ENCODE measurements around the gene PRKCZ.
A peak's percentile ranks its signal among the peaks of the same experiment; 100 is the strongest.

Gene PRKCZ

DNA sequence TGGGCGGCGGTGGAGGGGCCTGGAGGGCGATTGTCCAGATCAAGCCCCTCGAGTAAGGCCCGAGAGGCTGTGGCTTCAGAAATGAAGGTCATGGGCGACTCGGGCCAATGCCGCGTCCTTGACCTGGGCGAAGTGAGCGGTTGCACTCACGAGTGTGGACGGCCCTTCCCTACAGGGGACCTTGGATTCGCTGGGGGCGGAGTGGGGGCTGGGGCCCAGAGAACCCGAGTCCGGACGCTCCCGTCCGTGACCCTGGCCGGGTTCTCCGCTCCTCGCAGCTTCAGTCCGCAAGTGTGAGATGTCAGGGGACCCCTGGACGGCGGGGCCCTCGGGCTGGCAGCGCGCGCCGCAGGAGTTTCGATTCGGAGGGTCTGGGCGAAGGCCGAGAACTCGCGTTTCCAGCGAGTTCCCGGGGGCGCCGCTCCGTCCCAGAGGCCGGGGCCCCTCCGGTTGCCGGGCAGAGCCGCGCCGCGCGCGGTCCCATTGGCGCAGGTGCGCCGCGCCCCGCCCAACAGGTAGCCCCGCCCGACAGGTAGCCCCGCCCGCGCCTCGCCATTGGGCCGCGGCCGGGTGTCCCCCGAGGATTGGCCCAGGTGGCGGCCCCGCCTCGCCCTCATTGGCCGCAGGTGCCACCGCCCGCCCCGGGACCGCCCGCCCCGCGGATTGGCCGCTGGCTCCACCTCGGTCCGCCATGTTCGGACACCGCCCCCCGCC is at the start of gene PRKCZ:
Gene PRKCZ (plus strand): TSS at position 694 of the 714 bp plus-strand sequence. CDS start 220 bp downstream, outside the sequence.
- peak; percentile 95 for DNase-seq

DNA sequence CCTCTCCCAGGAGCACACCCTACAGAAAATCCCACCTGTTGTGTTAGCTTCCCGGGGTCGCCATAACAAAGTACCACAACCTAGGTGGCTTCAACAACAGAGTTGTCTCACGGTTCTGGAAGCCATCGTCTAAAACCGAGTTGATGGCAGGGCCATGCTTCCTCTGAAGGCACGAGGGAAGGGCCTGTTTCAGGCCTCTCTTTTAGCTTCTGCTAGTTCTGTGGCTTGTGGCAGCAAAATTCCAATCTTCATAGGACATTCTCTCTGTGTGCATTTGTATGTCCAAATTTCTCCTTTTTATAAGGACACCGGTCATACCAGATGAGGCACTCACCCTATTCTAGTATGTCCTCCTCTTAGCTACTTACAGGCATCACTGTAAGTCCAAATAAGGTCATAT is 49.8 kb upstream of the PRKCZ start:
- DNase-seq, result no peak

DNA sequence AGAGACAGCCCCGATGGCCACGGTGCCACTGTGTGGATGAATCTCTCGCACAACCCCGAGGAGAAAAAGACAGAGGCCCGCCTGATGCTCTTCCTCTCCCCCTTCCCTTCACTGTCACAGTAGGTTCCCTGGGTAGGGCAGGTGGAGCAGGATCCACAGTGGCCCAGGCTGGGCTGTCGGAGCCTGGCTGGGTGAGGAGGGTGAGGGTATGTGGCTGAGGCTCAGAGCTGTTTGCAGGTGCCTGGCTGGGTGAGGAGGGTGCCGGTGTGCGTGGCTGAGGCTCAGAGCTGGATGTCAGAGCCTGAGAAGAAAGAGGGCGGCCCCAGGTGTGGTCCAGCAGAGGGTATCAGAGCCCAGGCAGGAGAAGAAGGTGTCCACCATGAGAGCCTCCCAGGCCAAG is 49.4 kb upstream of the PRKCZ start:
- DNase-seq, result no peak

DNA sequence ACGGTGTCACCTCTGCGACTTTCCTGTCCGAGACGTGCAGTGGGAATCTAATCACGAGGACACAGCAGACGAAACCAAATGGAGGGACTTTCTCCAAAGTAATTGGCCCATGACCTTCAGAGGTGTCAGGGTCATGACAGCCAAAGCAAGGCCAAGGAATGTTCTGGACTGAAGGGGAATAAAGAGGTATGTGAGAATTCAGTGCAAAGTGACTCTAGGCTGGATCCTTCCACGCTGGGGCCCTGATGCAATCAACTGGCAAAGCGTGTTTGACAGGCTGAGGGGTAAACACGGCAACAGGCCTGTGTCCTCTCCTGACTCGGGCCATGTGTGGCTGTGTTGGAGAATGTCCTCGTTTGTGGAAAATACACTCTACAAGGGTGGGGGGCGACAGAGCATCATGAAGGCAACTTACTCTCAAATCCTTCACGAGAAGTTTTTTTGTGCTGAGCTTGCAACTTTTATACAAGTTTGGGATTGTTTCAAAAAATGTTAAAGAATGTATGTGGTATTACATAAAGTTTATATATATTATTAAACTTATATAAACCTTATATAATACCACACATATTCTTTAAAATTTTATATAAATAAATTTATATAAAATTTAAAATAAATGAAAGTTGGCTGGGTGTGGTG is 48.3 kb upstream of the PRKCZ start:
- DNase-seq, result no peak

DNA sequence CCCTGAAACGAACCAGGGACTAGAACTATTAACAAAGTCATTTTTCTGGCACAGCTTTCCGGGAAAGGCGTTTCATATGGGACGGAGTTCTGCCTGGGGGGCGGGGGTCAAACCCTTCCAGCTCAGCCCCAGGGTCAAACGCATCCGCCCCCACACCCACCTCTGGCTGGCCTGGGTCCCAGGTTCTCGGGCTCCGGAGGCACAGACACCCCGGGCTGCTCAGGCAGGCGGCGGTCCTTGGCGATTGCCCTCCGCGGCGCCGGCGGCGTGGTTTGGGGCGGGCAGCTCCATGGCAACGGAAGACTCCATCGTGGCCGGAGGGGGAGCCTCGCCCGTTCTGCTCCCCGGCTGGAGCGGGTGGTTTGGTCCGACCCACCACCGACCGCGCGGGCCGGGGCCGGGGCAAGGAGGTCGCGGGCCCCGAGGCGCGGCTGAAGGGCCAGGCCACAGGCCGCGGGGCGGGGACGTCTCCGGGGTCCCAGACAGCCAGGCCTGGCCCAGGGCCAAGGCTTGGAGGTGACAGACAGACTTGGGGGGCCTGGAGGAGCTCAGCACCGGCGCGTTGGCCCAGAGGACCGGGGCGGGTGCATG is 46.6 kb upstream of the PRKCZ start, which contains the start of gene CFAP74:
Gene CFAP74 (minus strand): TSS at position 246 of the 591 bp plus-strand sequence. CDS start 12,830 bp downstream, outside the sequence.
- no peak for DNase-seq

DNA sequence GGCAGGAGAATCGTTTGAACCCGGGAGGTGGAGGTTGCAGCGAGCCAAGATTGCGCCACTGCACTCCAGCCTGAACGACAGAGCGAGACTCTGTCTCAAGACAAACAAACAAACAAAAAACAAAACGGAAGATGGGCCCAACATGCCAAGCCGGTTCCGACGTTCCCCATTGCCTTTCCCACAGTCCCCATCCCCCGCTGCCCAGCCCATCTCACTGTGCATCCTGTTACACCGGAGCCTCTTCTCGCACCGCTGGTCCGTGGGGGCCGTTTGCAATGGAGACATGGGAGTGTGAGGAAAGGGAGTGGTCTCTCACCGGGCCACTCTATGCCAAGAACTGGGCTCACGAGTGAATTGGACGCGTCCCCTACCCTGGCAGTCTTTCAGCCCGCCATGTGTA is 45.4 kb upstream of the PRKCZ start:
- DNase-seq, result no peak

DNA sequence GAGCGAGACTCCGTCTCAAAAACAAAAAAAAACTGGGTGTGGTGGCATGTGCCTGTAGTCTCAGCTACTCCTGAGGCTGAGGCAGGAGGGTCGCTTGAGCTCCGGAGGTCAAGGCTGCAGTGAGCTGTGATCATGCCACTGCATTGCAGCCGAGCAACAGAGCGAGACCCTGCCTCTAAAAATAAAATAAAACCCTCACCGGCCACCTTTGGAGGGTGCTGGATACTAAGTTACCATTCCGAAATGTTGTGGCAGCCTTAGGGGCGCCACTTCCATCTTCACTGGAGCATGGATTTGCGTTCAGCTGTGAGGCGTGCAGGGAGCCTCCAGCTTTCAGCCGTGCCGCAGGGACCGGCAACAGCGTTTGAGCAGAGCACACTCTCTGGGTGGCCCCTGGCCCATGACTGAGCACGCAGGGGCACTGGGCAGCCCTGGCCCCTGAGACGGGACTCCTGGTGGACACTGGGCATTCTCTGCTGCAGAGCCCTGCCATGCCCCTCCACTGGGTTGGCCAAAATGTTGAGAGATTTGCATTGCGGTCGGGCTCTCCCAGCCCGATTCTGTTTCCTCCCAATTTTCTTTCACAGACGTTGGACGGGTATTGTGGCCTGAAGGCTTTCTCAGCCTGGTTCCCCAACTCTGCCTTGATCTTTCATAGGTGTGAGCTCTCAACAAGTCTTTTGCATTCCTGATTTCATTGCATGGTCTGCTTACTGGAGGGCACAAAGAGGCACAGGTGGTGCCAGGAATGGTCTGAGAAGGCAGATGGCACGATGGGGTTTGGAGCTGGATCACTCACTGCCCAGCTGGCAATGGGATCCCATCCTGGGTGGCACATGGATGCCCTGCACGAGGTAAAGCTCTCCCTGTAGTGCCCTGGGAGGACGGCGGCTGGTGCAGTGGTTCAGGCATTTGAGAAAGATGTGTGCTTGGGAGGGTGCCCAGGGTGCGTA is 40.8 kb upstream of the PRKCZ start:
- no peak for DNase-seq

DNA sequence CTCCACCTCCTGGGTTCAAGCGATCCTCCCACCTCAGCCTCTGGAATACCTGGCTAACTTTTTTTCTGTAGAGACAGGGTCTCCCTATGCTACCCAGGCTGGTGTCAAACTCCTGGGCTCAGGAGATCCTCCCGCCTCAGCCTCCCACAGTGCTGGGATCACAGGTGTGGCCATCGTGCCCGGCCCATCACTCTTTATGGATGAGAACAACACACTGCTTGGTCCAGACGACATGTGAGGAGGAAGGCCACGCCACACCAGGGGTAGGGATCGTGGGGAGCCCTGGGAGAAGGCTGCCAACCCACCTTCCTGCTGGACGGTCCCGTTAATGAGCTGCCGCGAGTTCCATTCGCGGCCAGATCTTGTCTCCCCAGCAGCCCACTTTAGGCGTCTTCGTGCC is 36.0 kb upstream of the PRKCZ start:
- no peak for DNase-seq

DNA sequence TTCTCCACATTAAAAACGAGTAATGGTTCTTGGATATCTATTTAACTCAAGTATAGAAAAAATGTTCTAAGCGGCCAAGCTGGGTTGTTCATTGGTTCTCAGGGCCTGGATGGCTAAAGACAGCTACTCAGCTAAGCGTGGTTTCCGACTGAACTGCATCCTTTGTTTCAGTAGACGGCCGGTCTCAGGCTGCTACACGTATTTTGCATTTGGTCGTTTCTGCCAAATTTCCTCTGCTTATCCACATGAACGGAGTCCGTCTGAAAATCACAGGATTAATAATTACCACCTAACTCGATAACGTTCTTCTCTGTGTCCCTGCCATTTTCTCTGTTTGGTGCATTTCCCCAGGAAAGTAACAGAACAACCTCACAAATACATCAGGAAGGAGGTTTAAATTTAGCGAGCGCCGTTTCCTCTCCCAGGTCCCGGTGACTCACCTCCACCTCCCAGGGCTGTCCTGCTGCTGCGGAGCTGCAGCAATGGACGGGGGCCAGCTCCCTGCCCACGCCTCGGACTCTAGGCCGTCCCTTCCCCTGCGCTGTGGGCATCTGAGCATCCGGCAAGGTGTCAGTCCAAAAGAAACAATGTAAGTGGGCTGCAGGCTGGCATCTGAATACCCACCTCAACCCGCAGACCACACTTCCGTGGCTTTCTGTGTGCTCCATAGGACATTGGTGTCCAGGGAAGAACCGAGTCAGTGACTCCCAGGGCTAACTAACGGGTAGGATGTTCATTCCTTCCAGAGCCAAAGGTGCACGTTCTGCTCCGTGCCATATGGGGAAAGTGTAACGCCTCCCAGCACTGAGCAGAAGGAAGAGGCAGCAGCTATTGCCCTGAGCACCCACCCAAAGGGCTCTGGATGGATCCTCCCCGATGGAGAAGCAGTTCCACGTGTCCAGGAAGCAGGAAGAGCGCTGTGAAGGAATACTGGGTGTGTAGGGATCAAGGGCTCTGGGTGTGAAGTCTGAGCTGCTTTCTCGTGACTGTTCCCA is 35.2 kb upstream of the PRKCZ start:
- DNase-seq, result no peak

DNA sequence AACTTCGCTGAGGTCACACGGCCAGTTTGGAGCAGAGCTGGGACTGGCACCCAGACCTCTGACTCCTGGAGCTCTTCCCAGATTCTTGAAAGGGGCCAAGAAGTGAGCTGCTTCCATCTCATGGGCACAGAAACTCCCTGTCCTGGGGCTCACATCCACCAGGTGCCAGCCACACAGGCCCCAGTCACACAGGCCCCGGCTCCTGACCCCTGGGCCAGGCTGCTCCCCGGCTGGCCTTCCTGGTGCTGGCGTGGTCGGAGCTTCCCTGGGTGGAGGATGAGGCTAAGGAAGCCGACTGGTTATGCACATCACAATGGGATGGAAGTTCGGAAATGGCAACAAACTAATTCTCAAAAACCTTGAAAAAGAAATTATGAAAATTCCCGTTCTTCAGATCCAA is 34.1 kb upstream of the PRKCZ start:
- no peak for DNase-seq

DNA sequence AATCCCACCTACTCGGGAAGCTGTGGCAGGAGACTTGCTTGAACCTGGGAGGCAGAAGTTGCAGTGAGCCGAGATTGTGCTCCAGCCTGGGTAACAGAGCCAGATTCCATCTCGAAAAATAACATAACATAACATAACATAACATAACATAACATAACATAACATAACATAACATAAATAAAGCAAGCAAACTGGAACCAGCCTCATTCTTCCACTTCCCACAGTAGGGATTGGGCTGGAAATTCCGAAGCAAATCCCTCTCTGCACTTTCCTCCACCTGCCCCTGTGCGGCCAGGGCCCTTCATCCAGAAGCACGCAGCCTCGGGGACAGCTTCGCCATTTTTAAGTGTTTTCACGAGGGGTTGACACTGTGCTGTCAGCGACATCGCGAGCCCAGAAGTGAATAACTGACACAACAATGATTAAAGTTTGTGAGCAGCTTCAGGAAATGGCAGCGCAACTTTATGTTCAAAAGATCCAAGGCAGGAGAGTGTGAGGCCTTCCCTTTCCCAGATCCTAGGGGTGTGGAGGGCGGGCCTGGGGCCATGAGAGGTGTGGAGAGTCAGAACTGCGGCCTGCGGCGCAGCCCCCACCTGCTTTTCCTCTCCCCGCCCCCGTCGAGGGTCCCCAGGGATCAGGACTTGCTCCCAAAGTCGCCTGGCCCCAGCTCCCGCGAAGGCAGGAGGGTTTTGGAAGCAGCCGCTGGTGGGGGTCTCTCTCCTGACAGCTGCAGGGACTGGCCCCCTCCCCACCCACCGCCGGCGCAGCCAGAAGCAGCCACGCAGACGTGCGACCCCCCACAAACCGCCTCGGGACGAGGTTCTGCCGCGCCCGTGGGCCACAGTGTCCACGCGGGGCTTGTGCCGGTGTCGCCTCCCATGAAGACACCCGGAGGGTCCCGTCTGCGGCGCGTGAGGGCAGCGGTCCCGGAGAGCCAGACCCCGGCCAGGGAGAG is 31.7 kb upstream of the PRKCZ start:
- no peak for DNase-seq

DNA sequence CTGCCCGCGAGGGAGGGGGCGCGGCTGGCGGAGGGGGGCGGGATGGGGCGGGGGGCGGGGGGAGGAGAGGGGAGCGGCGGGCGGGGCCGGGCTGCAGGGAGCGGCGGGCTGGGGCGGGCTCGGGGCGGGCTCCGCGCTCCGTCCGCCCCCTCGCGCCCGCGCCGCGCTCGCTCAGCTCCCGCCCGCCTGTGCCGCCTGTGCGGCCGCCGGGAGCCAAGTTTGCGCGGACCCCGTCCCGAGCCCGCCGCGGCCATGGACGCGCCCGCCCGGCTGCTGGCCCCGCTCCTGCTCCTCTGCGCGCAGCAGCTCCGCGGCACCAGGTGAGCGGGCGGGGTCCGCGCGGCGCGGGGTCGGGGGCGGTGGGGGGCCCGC is 31.1 kb upstream of the PRKCZ start, which contains the start of gene GABRD:
Gene GABRD (plus strand): TSS at position 174 of the 372 bp plus-strand sequence. CDS start 79 bp downstream, at position 253.
- no peak for DNase-seq

DNA sequence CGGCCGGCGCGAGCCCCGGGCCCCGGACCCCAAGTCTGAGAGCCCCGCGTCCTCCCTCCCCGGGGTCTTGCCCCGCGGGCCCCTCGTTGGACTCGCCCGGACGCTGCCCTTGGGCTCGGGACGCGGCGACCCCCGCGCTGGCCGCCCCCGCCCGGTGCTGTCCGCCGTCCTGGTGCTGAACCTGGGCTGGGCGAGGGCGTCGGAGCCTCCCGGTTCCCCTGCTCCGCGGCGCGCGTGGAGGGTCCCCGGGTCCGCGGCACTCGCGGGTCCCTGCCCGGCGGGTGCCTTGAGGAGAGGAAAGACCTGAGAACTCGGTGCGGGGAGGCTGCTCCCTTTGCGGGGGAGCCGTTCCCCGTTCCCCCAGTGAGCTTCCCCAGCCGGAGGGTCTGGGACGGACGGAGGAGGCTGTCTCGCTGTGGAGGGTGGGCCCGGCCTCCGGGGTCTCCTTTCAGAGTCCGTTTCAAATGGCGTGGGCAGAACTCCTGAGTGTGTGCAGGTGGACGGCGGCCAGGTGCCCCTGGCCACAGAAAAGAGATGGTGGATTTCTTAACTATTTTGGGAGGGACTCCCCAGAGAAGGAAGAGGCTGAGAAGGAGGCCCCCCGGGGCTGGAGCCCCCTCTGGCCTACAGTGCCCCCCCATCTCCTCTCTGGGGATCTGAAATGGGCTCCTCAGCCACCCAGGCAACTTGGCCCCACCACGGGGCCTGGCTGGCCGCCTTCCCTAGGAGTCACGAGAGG is 30.5 kb upstream of the PRKCZ start:
- DNase-seq, result peak; percentile 8

DNA sequence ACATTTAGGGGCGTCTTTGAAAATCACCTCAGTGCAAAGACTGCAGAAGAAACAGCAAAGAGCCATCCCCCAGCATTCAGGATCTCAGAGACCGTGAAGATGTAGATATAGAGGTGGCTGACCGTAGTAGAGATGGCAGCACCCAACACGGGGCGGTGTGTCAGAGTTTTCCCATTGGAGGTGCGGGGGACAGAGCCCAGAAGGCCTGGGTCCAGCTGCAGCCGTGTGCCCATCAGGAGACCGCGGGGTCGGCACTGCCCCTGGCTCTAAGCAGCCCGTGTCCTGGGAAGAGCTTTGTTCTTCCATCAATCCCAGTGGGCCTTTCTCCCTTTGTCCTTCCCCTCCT is 29.9 kb upstream of the PRKCZ start:
- DNase-seq, result no peak

DNA sequence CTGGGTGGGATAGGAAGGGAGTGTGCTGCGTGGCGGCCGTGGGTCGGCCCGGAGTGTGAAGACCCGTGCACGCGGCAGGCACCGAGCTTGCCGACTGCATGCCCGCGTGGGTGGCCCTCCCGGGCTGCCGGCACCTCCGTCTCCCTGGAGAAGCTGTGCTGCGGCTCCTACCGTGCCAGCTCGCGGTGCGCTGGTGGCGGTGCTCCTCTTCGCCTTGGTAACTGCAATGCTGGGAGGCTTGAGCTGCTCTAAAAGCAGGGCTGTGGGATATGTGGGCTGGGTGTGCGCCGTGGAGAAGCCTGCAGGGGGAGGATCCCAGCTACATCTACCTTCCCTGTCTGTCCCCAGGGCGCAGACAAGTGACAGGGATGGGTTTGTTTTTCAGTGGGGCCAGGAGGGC is 28.7 kb upstream of the PRKCZ start:
- DNase-seq, result no peak

DNA sequence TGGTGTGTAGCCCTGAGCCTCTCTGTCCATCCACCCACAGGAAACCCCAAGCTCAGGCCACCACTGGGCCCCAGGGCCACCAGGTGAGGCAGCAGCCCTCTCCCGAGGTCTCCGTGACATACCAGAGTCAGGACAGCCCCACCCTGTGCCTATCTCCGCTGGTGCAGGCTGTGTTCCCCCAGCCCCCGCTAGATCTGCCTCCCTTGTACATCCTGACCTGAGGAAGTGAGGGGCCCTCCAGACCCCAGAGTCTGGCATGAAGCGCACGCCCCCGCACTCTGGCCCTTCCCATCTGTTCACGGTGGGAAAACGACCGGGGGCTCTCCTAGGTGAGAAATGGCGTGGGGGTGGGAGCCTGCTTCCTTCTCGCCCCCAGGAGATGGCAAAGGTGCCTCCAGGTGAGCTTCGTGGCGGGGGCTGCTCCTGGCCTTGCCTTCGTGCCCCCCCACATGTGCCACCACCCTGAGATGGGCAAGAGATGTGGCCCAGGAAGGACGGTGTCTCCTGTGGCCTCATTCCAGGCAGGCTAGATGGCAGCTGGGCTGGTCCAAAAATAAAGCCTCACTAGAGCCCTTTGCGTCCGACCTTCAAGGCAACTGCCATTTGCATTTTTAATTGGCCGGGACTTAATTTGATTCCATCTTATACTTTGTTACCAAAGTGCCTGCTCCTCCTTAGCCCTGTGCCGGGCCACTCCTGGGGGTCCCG is 28.0 kb upstream of the PRKCZ start:
- no peak for DNase-seq

DNA sequence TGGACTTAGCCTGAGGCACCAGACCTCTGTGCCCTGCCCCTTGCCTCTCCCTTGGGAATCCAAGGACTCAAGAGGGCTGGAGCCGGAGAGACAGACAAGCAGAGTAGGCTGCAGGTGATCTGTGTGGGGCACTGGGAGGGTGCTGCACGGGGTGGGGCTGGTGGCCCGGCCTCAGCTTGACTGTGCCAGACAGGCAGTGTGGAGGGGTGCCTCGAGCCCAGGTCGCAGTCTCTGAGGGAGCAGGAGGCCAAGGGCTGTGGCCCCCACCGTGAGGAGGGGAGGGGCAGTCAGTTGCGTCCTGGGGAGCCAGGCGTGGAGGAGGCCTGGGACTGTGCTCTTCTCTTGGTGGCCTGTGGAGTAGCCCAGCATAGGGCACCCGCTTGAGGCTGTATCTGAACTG is 27.0 kb upstream of the PRKCZ start:
- no peak for DNase-seq

DNA sequence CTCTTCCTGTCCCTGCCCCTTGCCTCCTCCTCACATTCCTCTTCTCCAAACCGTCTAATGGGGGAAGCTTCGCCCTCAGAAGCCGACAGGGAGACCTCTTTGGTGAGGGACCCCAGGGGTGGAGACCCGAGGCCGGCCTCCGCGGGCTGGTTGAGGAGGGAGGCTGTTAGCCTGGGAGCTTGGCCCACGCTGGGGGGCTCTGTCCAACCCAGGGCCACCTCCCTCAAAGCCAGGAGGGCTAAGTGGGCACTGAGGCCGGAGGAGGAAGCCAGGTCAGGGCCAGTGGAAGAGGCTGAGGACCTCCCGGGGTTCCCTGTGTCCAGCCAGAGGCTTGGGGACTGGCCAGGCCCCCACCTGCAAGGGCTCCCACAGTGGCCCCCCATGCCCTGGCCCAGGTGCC is 25.8 kb upstream of the PRKCZ start:
- DNase-seq, result no peak

DNA sequence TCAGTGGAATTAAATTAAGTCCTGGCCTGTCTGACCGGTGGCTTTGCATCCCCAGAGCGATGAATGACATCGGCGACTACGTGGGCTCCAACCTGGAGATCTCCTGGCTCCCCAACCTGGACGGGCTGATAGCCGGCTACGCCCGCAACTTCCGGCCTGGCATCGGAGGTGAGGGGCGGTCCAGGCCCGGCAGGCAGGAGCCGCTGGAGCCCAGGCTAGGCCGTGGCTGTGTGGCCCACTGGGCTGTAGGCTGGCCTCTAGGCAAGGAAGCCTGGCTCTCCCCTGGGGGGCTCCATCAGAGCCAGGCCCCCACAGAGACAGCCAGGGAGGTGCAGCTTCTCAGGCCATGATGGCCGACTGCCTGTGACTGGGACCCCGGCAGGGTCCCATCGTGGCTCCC is 25.3 kb upstream of the PRKCZ start:
- DNase-seq, result no peak

All from CD4-positive, alpha-beta T cell treated with Interleukin-21 for 1 hour (primary cell).